ENCODE measurements around the gene OGG1. TPM values are rescaled to one million over a fixed set of nuclear protein-coding genes. Genes with fewer than 3 reads are reported as not detected.

The OGG1 gene
- total RNA-seq, 1 experiment from 2014 or later, result 21.8 TPM

- no TSS peak for BruUV-seq (replicated peaks)
- intact Hi-C loops (cut with micrococcal nuclease; ENCODE audit: unreplicated experiment), result no loop called here
- no peaks in the 10 kb centered on the region for H3K9me3 Mint-ChIP-seq (ENCODE audit: low read depth, unreplicated experiment)
- TF ChIP-seq, protein P1, sequence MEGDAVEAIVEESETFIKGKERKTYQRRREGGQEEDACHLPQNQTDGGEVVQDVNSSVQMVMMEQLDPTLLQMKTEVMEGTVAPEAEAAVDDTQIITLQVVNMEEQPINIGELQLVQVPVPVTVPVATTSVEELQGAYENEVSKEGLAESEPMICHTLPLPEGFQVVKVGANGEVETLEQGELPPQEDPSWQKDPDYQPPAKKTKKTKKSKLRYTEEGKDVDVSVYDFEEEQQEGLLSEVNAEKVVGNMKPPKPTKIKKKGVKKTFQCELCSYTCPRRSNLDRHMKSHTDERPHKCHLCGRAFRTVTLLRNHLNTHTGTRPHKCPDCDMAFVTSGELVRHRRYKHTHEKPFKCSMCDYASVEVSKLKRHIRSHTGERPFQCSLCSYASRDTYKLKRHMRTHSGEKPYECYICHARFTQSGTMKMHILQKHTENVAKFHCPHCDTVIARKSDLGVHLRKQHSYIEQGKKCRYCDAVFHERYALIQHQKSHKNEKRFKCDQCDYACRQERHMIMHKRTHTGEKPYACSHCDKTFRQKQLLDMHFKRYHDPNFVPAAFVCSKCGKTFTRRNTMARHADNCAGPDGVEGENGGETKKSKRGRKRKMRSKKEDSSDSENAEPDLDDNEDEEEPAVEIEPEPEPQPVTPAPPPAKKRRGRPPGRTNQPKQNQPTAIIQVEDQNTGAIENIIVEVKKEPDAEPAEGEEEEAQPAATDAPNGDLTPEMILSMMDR (IDR thresholded peaks at IDR 0.05; ENCODE audit: unreplicated experiment), result no peak
- CTCF ChIA-PET, result no interaction called here
- DNase-seq, result no peak
- H3K4me1 Mint-ChIP-seq (ENCODE audit: low read depth, unreplicated experiment), result peaks cover 2% of the 10 kb centered on the region
- H3K27me3 Mint-ChIP-seq (ENCODE audit: unreplicated experiment), result no peaks in the 10 kb centered on the region
- no peak overlapping the region for H3K4me3 Mint-ChIP-seq (ENCODE audit: low read depth, unreplicated experiment)
- H3K36me3 Mint-ChIP-seq (ENCODE audit: insufficient read depth, unreplicated experiment), result peaks cover 70% of the 10 kb centered on the region
- H3K27ac Mint-ChIP-seq (ENCODE audit: unreplicated experiment), result no peak overlapping the region
Measured at GRCh38 chr3:9803494-9803893, 53.7 kb downstream of the OGG1 start.

- peaks cover 15% of the 10 kb centered on the region for H3K4me1 Mint-ChIP-seq (ENCODE audit: low read depth, unreplicated experiment)
- BruUV-seq (replicated peaks), result no TSS peak
- intact Hi-C loops (cut with micrococcal nuclease; ENCODE audit: unreplicated experiment), result no loop called here
- no peak overlapping the region for H3K27ac Mint-ChIP-seq (ENCODE audit: unreplicated experiment)
- H3K27me3 Mint-ChIP-seq (ENCODE audit: unreplicated experiment), result no peaks in the 10 kb centered on the region
- CTCF ChIA-PET, result interaction anchor here (1.0 kb wide), 1 partner anchor 12 kb away, joined by 3 read pairs; the partner anchor contains the start of gene ARPC4
- H3K9me3 Mint-ChIP-seq (ENCODE audit: low read depth, unreplicated experiment), result no peaks in the 10 kb centered on the region
- peaks cover 73% of the 10 kb centered on the region for H3K36me3 Mint-ChIP-seq (ENCODE audit: insufficient read depth, unreplicated experiment)
- no peak overlapping the region for H3K4me3 Mint-ChIP-seq (ENCODE audit: low read depth, unreplicated experiment)
- TF ChIP-seq, protein P1 (IDR thresholded peaks at IDR 0.05; ENCODE audit: unreplicated experiment), result no peak
- DNase-seq, result no peak
Measured at GRCh38 chr3:9804996-9805395, 55.2 kb downstream of the OGG1 start.

- TF ChIP-seq, protein P1 (IDR thresholded peaks at IDR 0.05; ENCODE audit: unreplicated experiment), result no peak
- intact Hi-C loops (cut with micrococcal nuclease; ENCODE audit: unreplicated experiment), result no loop called here
- no peak overlapping the region for H3K27ac Mint-ChIP-seq (ENCODE audit: unreplicated experiment)
- DNase-seq, result no peak
- H3K4me3 Mint-ChIP-seq (ENCODE audit: low read depth, unreplicated experiment), result no peak overlapping the region
- CTCF ChIA-PET, result no interaction called here
- no TSS peak for BruUV-seq (replicated peaks)
- peaks cover 75% of the 10 kb centered on the region for H3K36me3 Mint-ChIP-seq (ENCODE audit: insufficient read depth, unreplicated experiment)
- H3K27me3 Mint-ChIP-seq (ENCODE audit: unreplicated experiment), result no peaks in the 10 kb centered on the region
- H3K4me1 Mint-ChIP-seq (ENCODE audit: low read depth, unreplicated experiment), result peaks cover 23% of the 10 kb centered on the region
- no peaks in the 10 kb centered on the region for H3K9me3 Mint-ChIP-seq (ENCODE audit: low read depth, unreplicated experiment)
Measured at GRCh38 chr3:9806137-9806536, 56.4 kb downstream of the OGG1 start.

Other genes with a start within 250 kb of the OGG1 start
- not detected in 2 replicates for gene LHFPL4, start 196.1 kb upstream of the OGG1 start, total RNA-seq (2022)
- gene MTMR14, start 100.4 kb upstream of the OGG1 start, total RNA-seq (2022), result 36.3 and 38.1 TPM in 2 replicates
- not detected in 2 replicates for gene CPNE9, start 46.1 kb upstream of the OGG1 start, total RNA-seq (2022)
- 19.8 and 20.4 TPM in 2 replicates for gene BRPF1, start 18.2 kb upstream of the OGG1 start, total RNA-seq (2022)
- gene CAMK1, start 20.0 kb downstream of the OGG1 start, total RNA-seq (2022), result 4.1 and 7.2 TPM in 2 replicates
- gene TADA3, start 42.5 kb downstream of the OGG1 start, total RNA-seq (2022), result 45.8 and 48.5 TPM in 2 replicates
- 133 and 141 TPM in 2 replicates for gene ARPC4, start 43.1 kb downstream of the OGG1 start, total RNA-seq (2022)
- gene TTLL3, start 60.3 kb downstream of the OGG1 start, total RNA-seq (2022), result 19.5 and 21.9 TPM in 2 replicates
- gene RPUSD3, start 94.1 kb downstream of the OGG1 start, total RNA-seq (2022), result 30.9 and 41.7 TPM in 2 replicates
- 0.71 and 1.3 TPM in 2 replicates for gene CIDEC, start 130.3 kb downstream of the OGG1 start, total RNA-seq (2022)
- 32.4 and 34.2 TPM in 2 replicates for gene JAGN1, start 140.7 kb downstream of the OGG1 start, total RNA-seq (2022)
- 25.5 and 30.6 TPM in 2 replicates for gene IL17RE, start 152.9 kb downstream of the OGG1 start, total RNA-seq (2022)
- gene IL17RC, start 167.1 kb downstream of the OGG1 start, total RNA-seq (2022), result 19.1 and 24.7 TPM in 2 replicates
- 23.2 and 25.4 TPM in 2 replicates for gene CRELD1, start 183.9 kb downstream of the OGG1 start, total RNA-seq (2022)
- gene PRRT3, start 202.5 kb downstream of the OGG1 start, total RNA-seq (2022), result 1.2 and 1.6 TPM in 2 replicates
- 59.2 and 64.2 TPM in 2 replicates for gene EMC3, start 236.9 kb downstream of the OGG1 start, total RNA-seq (2022)